ENCODE measurements around the gene ARF1.

The ARF1 gene

DNA sequence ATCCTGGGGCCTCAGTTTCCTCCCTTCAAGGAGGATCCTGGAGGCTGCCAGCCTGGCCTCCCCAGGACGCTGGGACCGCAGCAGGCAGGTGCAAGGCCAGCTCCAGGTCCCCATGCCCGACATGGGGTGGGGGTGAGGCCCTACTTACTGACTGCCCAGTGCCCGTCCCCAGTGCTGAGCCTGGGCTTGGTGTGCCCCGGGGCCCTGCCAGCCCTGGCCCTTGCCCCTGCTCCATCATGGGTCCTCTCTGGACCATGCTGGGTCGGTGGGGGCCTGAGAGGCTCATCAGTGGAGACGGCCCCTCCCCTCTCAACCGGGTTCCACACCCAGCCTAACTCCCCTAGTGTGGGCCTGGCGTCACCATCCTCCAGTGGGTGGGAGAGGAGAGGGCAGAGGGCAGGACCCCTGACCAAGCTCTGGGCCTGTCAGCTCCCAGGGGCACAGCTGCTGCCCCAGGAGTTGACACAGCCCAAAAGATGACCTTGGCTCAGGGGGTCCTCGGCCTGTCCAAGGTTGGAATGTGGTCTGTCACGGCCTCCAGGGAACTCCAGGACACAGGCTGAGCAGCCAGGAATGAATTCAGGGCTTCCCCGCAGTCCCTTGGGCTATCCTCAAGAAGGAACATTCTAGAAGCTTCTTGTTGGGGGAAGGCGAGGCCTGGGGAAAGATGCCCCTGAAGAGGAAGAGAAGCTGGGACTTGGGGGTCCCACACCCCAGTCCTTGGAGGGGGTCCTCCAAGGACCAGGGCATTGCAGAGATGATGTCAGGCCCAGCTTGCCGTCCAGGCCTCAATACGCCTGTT is 17.6 kb upstream of the ARF1 start:
- no peaks in the 10 kb centered on the region for H3K9me3 ChIP-seq (ENCODE audit: low read depth, low read length)
- no peak overlapping the region for H3K9ac ChIP-seq (ENCODE audit: insufficient read length)
- no peaks in the 10 kb centered on the region for H3K36me3 ChIP-seq (ENCODE audit: insufficient read depth, low read length)
- TF ChIP-seq POLR2AphosphoS5 (IDR thresholded peaks at IDR 0.05; ENCODE audit: borderline replicate concordance, low read depth, low read length) (no peak), FOXP2 (optimal IDR thresholded peaks at IDR 0.05; ENCODE audit: control extremely low read depth, extremely low read length, insufficient read depth) (no peak), EZH2 (IDR thresholded peaks at IDR 0.05) (no peak)
- H3K4me3 ChIP-seq, result no peak overlapping the region
- no peak overlapping the region for H3K27ac ChIP-seq
- DNase-seq (ENCODE audit: low read depth, low spot score), result no peak

DNA sequence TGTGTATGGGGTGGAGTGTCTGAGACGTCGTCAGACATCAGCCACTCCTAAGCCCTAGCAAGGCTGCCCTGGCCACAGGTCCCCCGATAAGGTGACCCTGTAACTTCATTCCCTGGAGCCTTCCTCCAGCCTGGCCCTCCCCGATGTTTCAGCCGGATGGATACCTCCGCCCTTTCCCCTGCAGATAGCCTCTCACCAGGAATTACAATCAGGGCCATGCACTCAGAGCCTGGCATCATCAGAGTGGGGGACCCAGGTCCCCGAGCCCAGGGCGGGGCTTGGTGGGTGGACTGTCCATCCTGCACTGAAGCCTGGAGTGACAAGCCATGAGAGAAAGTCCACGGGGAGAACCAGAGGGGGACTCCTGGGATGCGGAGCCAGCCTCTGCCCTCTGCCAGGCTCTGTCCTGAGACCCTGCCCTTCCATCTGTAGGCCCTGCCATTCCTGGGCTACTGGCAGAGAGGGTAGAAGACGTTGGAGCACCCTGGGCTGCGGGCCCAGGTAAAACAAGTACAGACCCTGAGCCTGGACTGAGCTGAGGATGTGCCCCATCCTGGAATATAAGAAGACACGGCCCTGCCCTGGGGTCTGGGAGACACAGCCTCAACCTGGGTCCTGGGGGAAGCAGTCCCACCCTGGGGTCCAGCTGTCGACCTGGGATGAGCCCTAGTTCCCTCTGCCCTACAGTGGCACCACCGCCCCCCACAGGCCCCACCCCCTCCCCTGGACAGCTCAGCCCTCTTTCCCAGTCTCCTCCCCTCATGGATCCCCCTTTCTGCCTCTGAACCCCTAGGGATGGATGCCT is 16.8 kb upstream of the ARF1 start:
- H3K9me3 ChIP-seq (ENCODE audit: low read depth, low read length), result no peaks in the 10 kb centered on the region
- no peak overlapping the region for H3K27ac ChIP-seq
- H3K4me3 ChIP-seq, result no peak overlapping the region
- TF ChIP-seq EZH2 (IDR thresholded peaks at IDR 0.05) (no peak), FOXP2 (optimal IDR thresholded peaks at IDR 0.05; ENCODE audit: control extremely low read depth, extremely low read length, insufficient read depth) (no peak), POLR2AphosphoS5 (IDR thresholded peaks at IDR 0.05; ENCODE audit: borderline replicate concordance, low read depth, low read length) (no peak)
- DNase-seq (ENCODE audit: low read depth, low spot score), result no peak
- H3K9ac ChIP-seq (ENCODE audit: insufficient read length), result no peak overlapping the region
- no peaks in the 10 kb centered on the region for H3K36me3 ChIP-seq (ENCODE audit: insufficient read depth, low read length)

DNA sequence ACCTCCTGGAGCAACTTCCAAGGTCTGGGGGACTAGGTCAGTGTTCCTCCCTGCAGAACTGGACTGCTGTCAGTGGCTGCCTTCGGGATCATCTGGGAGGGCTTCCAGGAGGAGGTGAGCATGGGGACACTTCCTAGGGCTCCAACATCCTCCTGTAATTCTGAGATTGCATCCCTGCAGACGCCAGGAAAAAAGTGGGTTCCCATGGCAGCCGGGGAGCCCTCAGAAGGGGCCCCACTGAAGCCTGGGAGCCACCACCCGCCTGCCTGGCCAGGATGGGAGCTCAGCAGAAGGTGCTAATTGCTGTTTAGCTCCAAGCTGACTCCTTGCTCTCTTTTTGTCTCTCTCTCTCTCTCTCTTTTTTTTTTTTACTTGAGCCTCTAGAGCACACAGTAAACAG is 16.1 kb upstream of the ARF1 start:
- H3K4me3 ChIP-seq, result no peak overlapping the region
- TF ChIP-seq FOXP2 (optimal IDR thresholded peaks at IDR 0.05; ENCODE audit: control extremely low read depth, extremely low read length, insufficient read depth), result no peak
- TF ChIP-seq EZH2 (IDR thresholded peaks at IDR 0.05), result no peak
- no peak for TF ChIP-seq POLR2AphosphoS5 (IDR thresholded peaks at IDR 0.05; ENCODE audit: borderline replicate concordance, low read depth, low read length)
- H3K9ac ChIP-seq (ENCODE audit: insufficient read length), result no peak overlapping the region
- no peak overlapping the region for H3K27ac ChIP-seq
- H3K9me3 ChIP-seq (ENCODE audit: low read depth, low read length), result no peaks in the 10 kb centered on the region
- no peaks in the 10 kb centered on the region for H3K36me3 ChIP-seq (ENCODE audit: insufficient read depth, low read length)
- no peak for DNase-seq (ENCODE audit: low read depth, low spot score)

DNA sequence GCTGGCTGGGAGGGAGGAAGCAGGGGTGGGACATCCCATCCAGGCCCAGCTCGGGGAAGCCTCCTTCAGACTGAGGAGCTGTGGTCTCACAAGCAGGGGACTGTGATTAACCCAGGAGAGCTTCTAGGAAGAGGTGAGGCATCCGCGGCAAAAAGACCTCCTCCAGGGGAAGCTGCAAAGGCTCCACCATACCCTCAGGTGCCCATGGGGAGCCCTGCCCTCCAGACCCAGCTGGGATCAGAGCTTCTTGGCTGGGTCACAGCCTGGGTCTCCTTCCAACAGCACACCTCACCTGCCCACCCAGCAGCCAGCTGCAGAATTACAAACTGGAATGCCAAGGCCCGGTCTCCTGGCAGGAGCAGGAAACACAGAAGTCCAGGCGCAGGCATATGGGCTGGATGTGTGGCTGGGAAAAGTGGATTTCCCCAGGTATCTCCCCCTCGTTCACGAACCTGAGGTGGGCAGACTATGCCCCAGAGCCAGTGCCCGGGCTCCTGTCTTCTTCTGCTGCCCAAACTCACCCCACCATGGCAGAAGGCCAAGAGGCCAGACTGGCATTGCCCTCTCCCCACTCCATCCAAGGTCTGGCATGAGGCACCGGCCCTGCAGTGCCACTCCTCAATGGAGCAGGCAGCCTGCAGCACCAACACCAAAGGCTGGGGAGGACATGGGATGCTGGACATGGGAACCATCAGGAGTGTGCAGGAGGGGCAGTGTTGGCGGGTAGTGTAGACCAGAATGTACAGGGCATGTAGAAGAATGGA is 15.4 kb upstream of the ARF1 start:
- no peak for DNase-seq (ENCODE audit: low read depth, low spot score)
- Histone ChIP-seq H3K9ac (ENCODE audit: insufficient read length) (no peak overlapping the region), H3K36me3 (ENCODE audit: insufficient read depth, low read length) (no peaks in the 10 kb centered on the region), H3K27ac (no peak overlapping the region), H3K4me3 (no peak overlapping the region), H3K9me3 (ENCODE audit: low read depth, low read length) (no peaks in the 10 kb centered on the region)
- TF ChIP-seq POLR2AphosphoS5 (IDR thresholded peaks at IDR 0.05; ENCODE audit: borderline replicate concordance, low read depth, low read length), result no peak
- TF ChIP-seq EZH2 (IDR thresholded peaks at IDR 0.05), result no peak
- TF ChIP-seq FOXP2 (optimal IDR thresholded peaks at IDR 0.05; ENCODE audit: control extremely low read depth, extremely low read length, insufficient read depth), result no peak

DNA sequence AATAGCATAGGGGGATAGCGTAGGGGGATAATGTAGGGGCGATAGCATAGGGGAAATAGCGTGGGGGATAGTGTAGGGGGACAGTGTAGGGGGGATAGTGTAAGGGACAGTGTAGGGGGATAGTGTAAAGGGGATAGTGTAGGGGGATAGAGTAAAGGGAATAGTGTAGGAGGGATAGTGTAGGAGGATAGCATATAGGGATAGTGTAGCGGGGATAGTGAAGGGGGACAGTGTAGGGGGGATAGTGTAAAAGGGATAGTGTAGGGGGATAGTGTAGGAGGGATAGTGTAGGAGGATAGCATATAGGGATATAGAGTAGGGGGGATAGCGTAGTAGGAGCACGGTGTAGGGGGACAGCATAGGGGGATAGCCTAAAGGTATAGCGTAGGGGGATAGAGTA is 14.1 kb upstream of the ARF1 start:
- H3K36me3 ChIP-seq (ENCODE audit: insufficient read depth, low read length), result no peaks in the 10 kb centered on the region

DNA sequence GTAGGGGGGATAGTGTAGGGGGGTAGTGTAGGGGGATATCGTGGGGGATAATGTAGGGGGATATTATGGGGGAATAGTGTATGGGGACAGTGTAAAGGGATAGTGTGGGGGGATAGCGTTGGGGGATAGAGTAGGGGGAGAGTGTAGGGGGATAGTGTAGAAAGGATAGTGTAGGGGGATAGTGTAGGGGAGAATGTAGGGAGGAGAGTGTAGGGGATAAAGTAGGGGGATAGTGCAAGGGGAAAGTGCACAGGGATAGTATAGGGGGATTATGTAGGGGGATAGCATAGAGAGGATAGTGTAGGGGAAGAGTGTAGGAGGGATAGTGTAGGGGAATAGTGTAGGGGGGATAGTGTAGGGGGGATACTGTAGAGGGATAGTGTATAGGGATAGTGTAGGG is 12.3 kb upstream of the ARF1 start:
- H3K27ac ChIP-seq, result no peak overlapping the region
- no peak overlapping the region for H3K4me3 ChIP-seq
- no peaks in the 10 kb centered on the region for H3K36me3 ChIP-seq (ENCODE audit: insufficient read depth, low read length)
- no peak for DNase-seq (ENCODE audit: low read depth, low spot score)
- no peak overlapping the region for H3K9ac ChIP-seq (ENCODE audit: insufficient read length)
- no peaks in the 10 kb centered on the region for H3K9me3 ChIP-seq (ENCODE audit: low read depth, low read length)
- TF ChIP-seq FOXP2 (optimal IDR thresholded peaks at IDR 0.05; ENCODE audit: control extremely low read depth, extremely low read length, insufficient read depth), result no peak
- no peak for TF ChIP-seq EZH2 (IDR thresholded peaks at IDR 0.05)
- TF ChIP-seq POLR2AphosphoS5 (IDR thresholded peaks at IDR 0.05; ENCODE audit: borderline replicate concordance, low read depth, low read length), result no peak

More for the DNA sequence above, 14.1 kb upstream of the ARF1 start:
- no peak overlapping the region for H3K9ac ChIP-seq (ENCODE audit: insufficient read length)
- no peak overlapping the region for H3K4me3 ChIP-seq
- TF ChIP-seq POLR2AphosphoS5 (IDR thresholded peaks at IDR 0.05; ENCODE audit: borderline replicate concordance, low read depth, low read length) (no peak), FOXP2 (optimal IDR thresholded peaks at IDR 0.05; ENCODE audit: control extremely low read depth, extremely low read length, insufficient read depth) (no peak), EZH2 (IDR thresholded peaks at IDR 0.05) (no peak)
- H3K9me3 ChIP-seq (ENCODE audit: low read depth, low read length), result no peaks in the 10 kb centered on the region
- no peak for DNase-seq (ENCODE audit: low read depth, low spot score)
- H3K27ac ChIP-seq, result no peak overlapping the region

DNA sequence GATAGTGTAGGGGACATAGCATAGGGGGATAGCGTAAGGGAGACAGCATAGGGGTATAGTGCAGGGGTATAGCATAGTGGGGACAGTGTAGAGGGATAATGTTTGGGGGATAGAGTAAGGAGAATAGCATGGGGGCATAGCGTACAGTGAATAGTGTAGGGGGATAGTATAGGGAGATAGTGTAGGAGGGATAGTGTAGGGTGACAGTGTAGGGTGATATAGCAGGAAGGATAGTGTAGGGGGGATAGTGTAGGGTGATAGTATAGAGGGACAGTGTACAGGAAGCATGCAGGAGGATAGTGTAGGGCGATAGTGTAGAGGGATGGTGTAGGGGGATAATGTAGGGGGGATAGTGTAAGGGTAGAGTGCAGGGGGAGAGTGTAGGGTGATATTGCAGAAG is 11.7 kb upstream of the ARF1 start:
- Histone ChIP-seq H3K9me3 (ENCODE audit: low read depth, low read length) (no peaks in the 10 kb centered on the region), H3K27ac (no peak overlapping the region), H3K4me3 (no peak overlapping the region), H3K36me3 (ENCODE audit: insufficient read depth, low read length) (no peaks in the 10 kb centered on the region), H3K9ac (ENCODE audit: insufficient read length) (no peak overlapping the region)
- no peak for TF ChIP-seq POLR2AphosphoS5 (IDR thresholded peaks at IDR 0.05; ENCODE audit: borderline replicate concordance, low read depth, low read length)
- TF ChIP-seq FOXP2 (optimal IDR thresholded peaks at IDR 0.05; ENCODE audit: control extremely low read depth, extremely low read length, insufficient read depth), result no peak
- TF ChIP-seq EZH2 (IDR thresholded peaks at IDR 0.05), result no peak
- DNase-seq (ENCODE audit: low read depth, low spot score), result no peak
